Uterus (tissue), 2 donors: ENCODE measurements around the gene TNIP1.
A peak's percentile ranks its signal among the peaks of the same experiment; 100 is the strongest.

Source experiments
- CTCF ChIP-seq, 4 experiments: fragments of 200-600 bp in 2 of 4; fragments of 450-650 bp in 2 of 4; sonication (generic) in 2 of 4; IDR thresholded peaks; one replicate each; pipeline ENCODE4 v1.5.1; 2016 to 2019; ENCODE audit warnings: antibody characterized with exemption in 4 of 4, mild to moderate bottlenecking in 2 of 4, moderate library complexity in 1 of 4
- POLR2A ChIP-seq, 2 donors: fragments of 450-650 bp; IDR thresholded peaks; one replicate each; pipeline ENCODE4 v1.6.1; 2016; ENCODE audit warnings: antibody characterized with exemption in 2 of 2, mild to moderate bottlenecking in 1 of 2, moderate library complexity in 1 of 2

- peak; percentile 81 to 95 for TF ChIP-seq POLR2A (IDR thresholded peaks at IDR 0.05)
- no peak for TF ChIP-seq CTCF (IDR thresholded peaks at IDR 0.05)
Observed at GRCh38 chr5:151020304-151021110, 60.3 kb downstream of the TNIP1 start, which contains the start of gene GPX3.
